Measurements from ENCODE around the gene AMPD1.
A peak's percentile ranks its signal among the peaks of the same experiment; 100 is the strongest.

The AMPD1 gene

DNA sequence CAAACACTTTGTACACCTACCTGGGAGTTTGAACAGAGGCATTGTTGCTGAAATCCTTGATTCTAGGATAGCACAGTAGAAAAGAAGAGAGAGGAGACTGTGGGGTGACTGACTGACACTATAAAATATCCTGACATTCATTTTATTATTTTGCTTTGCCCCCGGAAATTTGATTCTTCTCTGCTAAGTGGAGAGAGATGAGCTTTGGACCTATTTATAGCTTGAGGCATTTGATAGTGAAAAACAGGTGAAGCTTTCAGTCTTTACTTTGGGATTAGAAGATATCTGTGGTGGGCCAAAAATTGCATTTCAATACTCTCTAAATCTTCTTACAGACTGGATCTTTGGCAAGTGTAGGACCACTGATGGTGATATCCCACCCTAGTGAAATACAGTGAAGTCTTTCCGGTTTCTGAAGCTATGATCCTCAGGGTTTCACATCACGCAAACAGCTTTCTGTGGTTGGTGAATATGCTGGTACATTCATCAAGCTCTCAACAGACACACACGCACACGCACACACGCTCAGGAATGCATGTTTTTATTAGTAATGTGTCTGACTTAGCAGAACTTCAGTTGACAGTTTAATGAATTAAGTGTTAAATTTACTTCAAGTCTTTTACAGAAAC lies at the start of gene AMPD1:
Gene AMPD1 (minus strand): TSS at position 117 of the 629 bp plus-strand sequence. CDS start 75 bp downstream, at position 42.
- DNase-seq = peak; percentile 74

DNA sequence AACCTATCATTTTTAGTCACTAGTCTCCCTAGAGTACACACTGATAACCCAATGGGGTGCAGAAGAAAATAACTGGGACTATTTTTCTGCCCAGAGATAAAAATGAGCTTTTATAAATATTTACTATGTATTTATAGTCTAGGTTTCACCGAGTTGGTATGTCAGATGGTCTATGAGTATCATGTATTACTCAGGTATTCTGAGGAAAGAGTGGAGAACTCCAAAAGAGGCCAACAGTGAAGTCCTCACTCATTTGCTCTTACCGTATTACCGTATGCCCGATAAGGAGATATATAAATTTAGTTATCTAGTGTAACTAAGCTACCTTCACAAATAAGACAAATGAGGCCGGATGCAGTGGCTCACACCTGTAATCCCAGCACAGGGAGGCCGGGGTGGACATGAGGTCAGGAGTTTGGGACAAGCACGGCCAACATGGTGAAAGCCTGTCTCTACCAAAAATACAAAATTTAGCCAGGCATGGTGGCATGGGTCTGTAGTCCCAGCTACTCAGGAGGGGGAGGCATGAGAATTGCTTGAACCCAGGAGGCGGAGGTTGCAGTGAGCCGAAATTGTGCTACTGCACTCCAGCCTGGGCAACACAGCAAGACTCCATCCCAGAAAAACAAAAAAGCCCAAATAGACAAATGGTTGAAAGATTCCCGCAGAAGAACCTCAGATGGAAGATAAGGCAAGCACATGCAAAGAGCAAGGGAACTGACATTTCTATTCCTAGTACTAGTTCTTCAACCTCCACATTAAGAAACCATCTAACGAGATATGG lies 46.8 kb upstream of the AMPD1 start:
- no peak for DNase-seq

DNA sequence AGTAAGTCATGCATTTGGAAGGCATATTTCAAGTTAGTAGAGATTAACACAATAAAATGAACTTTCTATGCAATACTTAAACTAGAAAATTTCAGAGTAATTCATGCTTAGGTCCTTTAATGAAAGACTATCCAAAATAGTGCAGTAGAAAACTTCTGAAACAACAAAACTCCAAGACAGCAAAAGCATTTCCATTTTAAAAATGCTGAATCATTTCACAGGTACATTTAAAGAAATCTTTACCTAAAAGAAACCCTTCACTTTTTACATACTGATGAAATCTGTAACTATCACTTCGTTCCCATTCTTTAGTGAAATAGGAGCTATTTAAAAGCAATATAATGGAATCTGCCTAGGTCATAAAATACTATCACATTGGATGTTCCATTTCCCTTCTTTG lies 45.0 kb upstream of the AMPD1 start:
- DNase-seq = no peak

DNA sequence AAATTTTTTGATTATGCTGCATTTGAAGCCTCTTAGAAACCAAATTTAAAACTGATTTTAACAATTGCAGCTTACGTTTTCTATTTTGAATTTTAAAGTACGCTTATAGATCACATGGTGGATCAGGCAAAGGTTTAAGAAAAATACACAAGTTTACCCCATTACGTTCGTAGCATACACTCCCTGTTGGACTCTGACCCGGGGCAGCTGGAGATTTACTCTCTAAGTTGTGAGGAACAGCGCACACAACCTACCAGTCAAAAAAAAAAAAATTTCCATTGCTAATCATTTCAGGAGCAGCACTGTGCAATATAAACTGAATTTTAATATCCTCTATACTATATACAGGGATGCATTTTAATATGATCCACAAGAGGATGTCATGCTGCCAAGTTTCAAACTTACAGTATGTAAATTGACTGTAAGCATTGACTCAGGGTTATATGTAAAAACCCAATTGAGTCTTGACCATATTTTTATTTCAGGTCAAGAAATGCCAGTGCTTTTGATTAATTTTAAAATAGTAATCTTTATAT lies 42.0 kb upstream of the AMPD1 start:
- DNase-seq = no peak

DNA sequence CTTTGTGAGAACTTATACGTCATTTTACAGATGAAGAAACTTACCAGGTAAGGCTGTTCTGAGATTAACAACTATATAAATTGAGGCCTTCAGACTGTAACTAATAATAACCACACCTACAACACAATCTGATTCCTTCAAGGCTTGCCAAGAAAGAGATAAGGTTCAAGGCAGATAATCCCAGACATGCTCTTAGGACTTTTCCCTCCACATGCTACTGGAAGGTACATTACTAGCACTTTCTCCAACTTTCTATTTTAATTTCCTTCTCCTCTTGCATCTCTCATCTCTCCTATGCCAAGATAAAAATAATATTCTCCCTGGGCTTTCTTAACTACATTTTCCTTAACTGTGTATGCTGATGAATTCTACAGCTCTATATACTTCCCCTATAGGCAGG lies 40.1 kb upstream of the AMPD1 start:
- DNase-seq = no peak

DNA sequence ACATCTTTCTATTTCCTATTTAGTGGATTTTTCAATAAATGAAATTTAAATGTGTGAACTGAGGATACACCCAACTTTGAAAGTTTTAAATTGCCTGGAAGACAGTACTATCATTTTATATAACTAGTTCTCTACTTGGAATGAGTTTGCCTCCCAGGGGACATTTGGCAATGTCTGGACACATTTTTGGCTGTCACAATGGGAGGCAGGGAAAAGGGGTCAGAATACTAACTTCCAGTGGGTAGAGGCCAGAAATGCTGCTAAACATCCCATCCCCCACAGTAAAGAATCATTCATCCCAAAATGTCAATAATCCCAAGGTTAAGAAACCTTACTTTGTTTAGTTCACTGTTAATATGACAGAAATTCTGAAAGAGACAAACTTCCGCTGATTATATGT lies 34.4 kb upstream of the AMPD1 start:
- DNase-seq = no peak

DNA sequence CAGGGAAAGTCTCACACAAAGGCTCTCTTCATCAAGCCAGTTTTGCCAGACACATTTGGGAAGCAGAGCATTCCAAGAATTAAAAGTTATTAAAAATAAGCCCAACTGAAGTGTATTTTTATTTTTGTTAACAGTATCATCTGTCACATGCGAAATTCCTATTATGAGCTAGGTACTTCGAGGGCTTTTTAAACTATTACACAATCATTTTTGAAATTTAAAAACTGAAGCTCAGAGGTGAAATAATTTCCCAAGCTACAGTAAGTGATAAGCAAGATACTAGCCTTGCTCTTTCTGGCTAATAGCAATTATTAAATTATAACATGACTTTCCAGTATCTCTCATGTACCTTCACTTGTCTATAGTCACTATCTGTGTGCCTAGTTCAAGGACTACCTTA lies 33.2 kb upstream of the AMPD1 start:
- DNase-seq = no peak

DNA sequence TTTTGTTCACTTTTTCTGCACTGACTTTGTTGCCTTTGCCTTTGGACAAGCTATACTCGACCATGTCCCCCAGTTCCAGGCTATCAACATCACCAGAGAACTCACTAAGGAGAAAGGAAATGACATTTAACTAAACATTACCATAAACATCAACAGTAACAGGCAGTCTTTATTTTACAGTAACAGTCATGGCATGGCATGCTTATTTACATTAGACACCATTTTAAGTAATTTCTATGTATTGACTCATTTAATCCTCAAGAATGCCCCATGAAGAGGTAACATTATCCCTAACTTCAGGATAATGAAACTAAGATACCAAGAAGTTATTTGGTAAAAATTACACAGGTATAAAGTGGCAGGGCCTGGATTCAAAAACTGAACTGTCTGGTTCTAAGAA lies 29.9 kb upstream of the AMPD1 start:
- no peak for DNase-seq

DNA sequence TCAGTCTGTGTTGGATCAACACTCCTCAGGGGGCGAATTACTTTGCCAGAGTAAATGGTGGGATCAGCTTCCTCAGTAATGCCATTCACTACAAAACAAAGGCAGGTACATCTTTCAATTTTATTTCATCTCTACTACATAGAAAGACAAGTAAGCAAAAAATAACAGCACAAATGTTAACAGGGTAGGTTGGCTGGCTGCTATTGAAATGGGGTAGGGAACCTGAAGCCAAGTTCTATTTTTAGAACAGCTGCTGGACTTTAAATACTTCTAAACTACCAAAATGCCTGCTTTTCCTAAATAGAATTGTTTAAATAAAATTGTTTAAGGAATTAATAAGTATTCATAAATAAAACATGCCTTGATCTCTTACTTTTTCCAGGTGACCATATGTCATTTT lies 28.6 kb upstream of the AMPD1 start:
- DNase-seq = no peak

DNA sequence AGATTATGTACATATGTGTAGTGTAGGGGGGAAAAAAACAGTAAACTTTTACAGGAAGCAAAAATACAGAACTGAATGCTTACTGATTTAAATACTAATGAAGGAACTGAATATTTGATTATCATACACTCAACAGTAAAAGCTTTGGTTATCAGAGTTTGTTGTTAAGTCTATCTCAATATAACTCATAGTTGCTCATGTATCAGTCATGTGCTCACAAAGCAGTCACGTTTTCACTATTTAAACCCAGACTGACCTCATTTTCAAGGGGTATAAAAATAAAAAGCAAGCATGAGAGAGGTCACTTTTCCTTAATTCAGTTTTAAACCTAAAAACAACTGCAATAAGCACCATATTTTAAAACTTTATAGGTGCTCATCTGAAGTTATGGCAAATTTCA lies 28.1 kb upstream of the AMPD1 start:
- DNase-seq = no peak

DNA sequence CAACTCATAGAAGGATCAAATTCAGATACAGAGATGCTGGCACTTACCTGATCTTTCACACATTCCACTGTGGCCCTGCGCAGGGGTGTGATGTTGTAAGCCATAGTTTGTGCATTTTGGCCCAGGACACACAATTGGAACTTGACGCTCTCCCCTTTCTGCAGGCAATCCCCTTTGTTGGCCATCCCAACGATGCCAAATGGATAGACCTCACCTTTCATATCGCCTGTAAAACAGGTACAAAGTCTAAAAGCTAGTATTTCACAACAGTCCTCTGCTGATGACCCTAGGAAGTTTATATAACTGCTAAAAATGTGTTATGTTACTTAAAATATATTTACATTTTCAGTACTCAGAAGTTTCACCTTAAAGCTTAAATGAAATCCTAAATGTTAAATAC lies 25.1 kb upstream of the AMPD1 start:
- no peak for DNase-seq

DNA sequence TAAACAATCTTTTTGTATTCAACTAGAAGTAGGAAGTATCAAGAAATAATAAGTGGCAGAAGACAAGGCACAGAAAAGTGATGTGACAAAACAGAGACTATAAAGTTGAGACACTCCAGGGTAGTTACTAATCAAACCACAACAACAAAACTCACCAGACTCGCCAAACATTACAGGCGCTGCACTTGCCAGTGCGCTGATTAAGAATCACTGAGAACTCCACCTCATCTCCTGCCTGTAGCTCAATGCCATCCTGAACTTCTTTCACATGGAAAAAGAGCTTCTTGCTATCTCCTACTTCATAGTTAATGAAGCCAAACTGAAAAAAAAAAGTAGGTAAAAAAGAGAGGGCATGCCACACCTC lies 24.1 kb upstream of the AMPD1 start:
- DNase-seq = no peak

DNA sequence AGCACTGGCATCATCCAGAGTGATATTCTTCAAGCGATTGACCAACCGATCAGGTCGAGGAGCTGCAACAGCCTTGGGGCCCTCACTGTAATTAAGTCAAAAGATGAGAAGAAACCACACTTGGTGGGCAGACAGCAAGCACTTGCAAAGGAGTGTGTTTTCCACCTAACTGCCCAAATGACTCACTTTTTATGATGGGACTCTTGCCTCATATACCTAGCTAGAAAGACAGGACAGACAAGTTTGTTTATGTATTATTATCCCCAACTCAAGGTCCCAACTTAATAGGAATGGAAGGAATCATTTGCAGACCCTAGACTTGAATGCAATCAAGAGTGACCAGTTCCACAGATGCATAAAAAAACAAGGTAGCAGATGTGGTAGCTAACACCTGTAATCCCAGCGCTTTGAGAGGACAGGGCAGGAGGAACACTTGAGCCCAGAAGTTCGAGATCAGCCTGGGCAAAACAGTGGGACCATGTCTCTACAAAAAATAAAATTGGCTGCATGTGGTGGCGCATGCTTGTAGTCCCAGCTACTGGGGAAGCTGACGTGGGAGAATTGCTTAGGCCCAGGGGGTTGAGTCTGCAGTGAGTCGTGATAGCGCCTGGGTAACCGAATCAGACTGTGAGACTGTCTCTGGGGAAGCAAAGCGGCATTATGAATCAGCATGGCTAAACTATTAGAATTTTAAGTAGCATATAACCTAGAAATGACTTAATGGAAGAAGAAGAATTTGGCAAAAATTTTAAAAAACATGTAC lies 23.5 kb upstream of the AMPD1 start:
- peak; percentile 53 for DNase-seq

DNA sequence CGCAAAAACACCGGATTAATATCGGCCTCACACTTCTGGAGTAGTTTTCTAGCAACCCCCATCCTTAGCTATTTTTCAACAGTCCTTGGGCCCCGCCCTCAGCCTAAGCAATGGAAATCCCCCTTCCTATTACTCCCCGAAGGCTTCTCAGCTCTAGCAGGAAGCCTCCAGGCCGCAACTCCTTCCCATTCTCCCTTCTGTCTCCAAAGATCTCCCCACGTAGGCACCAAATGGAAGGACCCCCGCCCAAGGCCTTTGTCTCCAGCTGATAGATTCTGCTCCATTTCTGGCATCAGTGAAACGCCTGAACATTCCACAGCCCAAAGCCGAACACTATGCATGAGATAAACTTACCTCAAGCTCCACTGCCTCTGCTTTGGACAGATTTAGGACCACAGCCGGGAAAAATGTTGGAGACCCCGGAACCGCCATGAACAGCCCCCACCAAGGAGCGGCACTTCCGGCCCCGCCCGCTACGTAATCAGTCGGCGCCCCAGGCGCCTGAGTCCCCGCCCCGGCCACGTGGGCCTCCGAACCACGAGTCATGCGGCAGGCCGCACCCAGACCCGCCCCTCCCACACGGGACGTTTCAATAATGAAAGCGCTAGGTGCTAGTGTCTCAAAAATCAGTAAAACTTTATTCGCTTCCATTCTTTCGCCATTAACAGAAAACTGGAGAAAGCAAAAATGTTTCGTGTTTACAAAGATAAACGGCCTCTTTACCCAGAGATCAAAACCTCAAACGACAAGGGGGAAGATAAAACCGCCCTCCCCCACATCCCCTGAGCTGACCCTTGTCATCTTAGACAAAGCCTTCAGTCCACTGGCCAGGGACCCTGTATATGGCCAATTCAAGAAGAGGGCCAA lies 21.2 kb upstream of the AMPD1 start, which contains the start of gene NRAS:
Gene NRAS (minus strand): TSS at position 468 of the 867 bp plus-strand sequence. CDS start 611 bp downstream, outside the sequence.
- peak; percentile 91 for DNase-seq

DNA sequence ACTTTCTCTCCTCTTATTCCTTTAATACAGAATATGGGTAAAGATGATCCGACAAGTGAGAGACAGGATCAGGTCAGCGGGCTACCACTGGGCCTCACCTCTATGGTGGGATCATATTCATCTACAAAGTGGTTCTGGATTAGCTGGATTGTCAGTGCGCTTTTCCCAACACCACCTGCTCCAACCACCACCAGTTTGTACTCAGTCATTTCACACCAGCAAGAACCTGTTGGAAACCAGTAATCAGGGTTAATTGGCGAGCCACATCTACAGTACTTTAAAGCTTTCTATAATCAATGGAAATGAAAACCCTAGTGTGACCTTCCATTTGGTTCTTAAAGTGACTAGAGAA lies 20.6 kb upstream of the AMPD1 start:
- DNase-seq = no peak

DNA sequence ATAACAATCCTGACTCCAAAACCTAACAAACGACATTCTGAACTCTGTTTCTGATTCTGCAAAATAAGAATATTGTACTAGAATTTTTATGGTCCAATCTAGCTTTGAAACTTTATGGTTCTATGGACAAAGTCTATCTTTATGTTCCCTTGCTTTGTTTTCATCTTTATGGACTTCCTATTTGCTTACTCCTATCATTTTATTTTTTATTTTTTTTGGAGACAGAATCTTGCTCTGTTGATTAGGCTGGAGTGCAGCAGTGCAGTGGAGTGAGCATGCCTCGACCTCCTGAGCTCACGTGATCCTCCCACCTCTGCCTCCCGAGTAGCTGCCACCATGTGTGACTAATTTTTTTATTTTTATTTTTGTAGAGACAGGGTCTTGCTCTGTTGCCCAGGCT lies 17.6 kb upstream of the AMPD1 start:
- no peak for DNase-seq

DNA sequence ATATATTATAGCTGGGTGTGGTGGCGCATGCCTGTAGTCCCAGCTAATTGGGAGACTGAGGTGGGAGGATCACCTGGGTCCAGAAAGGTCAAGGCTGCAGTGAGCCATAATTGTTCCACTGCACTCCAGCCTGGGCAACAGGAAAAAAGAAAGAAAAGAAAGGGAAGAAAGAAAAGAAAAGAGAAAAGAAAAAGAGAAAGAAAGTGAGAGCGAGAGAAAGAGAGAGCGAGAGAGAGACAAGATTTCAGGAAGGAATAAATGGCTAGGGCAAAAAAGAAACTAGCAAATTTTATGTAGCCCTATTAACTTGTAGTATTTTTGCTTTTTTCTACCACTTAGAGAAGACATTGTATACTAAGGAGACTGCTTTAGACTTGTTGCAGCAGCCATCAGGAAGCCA lies 15.0 kb upstream of the AMPD1 start:
- no peak for DNase-seq

DNA sequence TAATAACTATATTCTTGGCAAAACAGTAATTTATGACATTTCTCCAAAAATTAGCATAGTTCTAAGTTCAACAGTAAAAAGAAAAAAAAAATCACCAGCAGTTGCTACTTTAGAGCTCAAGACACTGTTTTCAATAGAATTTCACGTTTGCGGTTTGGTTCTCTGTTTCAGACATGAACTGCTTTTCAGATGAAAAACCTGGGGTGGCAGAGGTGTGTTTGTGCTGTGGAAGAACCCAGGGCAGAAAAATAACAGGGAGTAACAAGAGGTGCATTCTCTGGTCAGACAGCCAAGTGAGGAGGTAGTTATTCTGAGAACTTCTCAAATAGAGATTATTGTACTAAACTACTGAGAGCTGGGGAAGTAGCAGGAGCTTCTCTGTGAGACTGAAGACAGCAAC lies 12.3 kb upstream of the AMPD1 start:
- DNase-seq = no peak

DNA sequence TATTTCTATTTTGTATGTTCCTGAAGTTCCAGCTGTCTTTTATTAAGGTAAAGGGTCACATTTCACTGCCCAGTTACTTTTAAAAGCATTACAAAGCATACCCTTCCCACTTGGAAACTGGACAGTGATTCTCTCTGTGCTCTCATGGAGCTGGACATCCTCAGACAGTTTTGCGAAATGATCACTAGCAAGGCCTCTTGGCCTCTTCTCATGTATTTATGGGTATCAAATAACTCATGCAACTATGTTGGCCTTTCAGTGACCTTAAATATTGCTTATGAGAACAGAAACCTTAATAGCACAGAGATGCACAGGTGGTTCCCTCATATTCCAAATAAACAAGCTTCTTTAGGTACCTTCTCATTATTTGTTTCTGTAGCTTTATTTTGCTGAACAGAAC lies 7.9 kb upstream of the AMPD1 start:
- no peak for DNase-seq

DNA sequence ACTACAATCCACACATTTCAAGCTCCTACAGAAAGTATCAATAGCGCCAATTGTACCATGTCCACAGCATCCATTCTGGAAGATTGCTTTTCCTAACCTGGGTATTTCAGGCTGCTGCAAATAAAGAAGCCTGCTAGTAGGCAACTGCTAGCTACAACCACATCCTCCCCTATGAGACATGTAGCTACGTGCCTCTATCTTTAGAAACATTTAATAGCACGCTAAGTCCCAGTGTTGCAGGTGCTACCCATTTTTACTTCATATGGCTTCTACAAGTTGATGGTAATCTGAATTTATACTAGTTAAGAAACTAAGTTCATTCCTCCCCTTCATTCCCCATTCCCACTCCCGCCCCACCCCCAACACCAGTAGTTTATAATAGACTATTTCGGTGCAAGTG lies 7.4 kb upstream of the AMPD1 start:
- DNase-seq = no peak

DNA sequence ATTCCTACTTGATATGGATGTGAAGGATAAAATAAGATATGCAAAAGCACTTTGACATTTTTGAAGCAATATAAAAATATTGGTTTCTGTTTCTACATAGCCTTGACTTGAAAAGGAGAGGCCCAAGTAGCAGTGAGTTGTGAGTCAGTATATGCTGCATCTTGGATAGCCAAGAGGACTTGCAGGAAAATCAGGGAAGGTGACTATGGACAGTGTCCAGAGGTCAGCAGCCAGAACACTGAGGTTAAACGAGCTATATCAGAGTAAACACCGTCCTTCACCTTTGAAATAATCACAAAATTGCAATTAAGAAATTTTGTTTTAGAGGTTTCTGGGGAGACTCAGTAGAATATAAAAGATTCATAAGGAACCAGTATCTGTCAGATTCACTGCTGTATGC lies 6.6 kb upstream of the AMPD1 start:
- DNase-seq = no peak

DNA sequence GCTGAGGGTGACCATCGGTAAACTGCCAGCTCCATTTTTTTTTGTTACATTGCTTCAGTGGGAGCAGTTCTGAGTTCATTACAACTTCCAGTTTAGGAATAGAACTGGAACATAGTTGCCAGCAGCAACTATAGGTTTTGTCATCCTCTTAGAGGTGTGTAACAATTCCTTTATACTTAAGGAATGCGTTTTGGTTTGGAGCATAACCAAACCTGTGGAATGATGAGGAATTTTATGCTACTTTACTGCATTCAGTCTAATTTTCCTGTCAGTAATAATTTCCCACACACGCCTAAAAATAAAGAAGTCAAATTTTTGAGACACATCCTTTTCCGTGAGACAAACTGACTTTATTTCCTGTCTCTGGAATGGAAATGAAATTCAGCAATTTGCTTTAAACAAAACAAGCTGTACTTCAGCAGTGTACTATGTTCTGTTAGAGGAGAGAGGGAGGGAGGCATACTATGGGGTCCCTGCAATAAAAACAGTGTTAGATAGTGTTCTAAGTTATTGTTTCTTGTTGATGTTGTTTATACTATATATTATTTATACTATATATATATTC lies 4.8 kb upstream of the AMPD1 start:
- peak; percentile 64 for DNase-seq

DNA sequence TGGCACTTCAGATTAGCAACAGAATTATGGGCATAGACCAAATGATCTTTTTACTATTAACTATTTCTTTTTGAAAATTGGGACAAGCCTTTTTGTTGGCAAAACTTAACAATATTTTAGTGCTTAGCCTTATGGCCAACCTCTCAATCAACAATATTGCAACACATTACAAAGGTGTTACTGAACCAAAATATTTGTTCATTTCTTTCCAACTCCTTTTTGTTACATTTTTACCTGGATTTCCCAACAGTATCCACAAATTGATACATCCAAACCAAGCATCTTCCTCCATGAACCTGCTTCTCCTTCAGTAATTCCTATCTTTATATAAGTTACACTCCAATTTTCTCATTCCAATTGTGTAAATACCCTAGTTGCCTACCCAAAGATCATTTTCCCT lies 1.5 kb upstream of the AMPD1 start:
- DNase-seq = no peak

Data from fibroblast of upper back skin (primary cell).